Osteocyte (in vitro differentiated cells): ENCODE measurements around the gene NLRC5. TPM values are rescaled to one million over a fixed set of nuclear protein-coding genes. Genes with fewer than 3 reads are reported as not detected.

Source experiments
- DNase-seq: peaks from one replicate; pipeline ENCODE4 v3.0.0; 2021; ENCODE audit warnings: mixed read lengths; ENCODE audit not compliant: unreplicated experiment; ENCODE audit errors: extremely low spot score
- H3K27ac Mint-ChIP-seq: one replicate; pipeline ENCODE4 v1.8.0; 2021; ENCODE audit warnings: mild to moderate bottlenecking, mixed read lengths; ENCODE audit not compliant: unreplicated experiment
- H3K27me3 Mint-ChIP-seq: one replicate; pipeline ENCODE4 v1.8.0; 2021; ENCODE audit warnings: mixed read lengths; ENCODE audit not compliant: unreplicated experiment
- H3K36me3 Mint-ChIP-seq: one replicate; pipeline ENCODE4 v1.8.0; 2021; ENCODE audit warnings: mixed read lengths; ENCODE audit not compliant: unreplicated experiment
- H3K4me1 Mint-ChIP-seq: one replicate; pipeline ENCODE4 v1.8.0; 2021; ENCODE audit warnings: mixed read lengths; ENCODE audit not compliant: unreplicated experiment
- H3K4me3 Mint-ChIP-seq: one replicate; pipeline ENCODE4 v1.8.0; 2021; ENCODE audit warnings: mild to moderate bottlenecking, moderate library complexity, mixed read lengths; ENCODE audit not compliant: unreplicated experiment
- H3K9me3 Mint-ChIP-seq: one replicate; pipeline ENCODE4 v1.8.0; 2021; ENCODE audit warnings: mixed read lengths; ENCODE audit not compliant: unreplicated experiment
- CTCF ChIP-seq: fragments of 200-600 bp; sonication (generic); IDR thresholded peaks from 2 replicates; pipeline ENCODE4 v1.5.0; 2021; ENCODE audit warnings: antibody characterized with exemption, mild to moderate bottlenecking, moderate library complexity
- total RNA-seq: library from RNA; stranded (reverse); gene quantifications from 2 replicates; pipeline ENCODE4 v1.2.1, GENCODE V29; 2021

The NLRC5 gene
- total RNA-seq, 1 donor from 2014 or later: 24.7 TPM

- H3K36me3 Mint-ChIP-seq: no peaks in the 10 kb centered on the region
- no peaks in the 10 kb centered on the region for H3K27me3 Mint-ChIP-seq
- no peak for DNase-seq
- TF ChIP-seq CTCF: no peak
- no peak overlapping the region for H3K4me3 Mint-ChIP-seq
- H3K9me3 Mint-ChIP-seq: no peaks in the 10 kb centered on the region
- H3K27ac Mint-ChIP-seq: no peak overlapping the region
- H3K4me1 Mint-ChIP-seq: peaks cover 27% of the 10 kb centered on the region
Measured at GRCh38 chr16:56997264-56997663, 7.9 kb downstream of the NLRC5 start.

GRCh38 chr16:56997931-56998330 lies 8.6 kb downstream of the NLRC5 start:
- Mint-ChIP-seq H3K36me3 (no peaks in the 10 kb centered on the region), H3K27ac (no peak overlapping the region), H3K9me3 (no peaks in the 10 kb centered on the region), H3K4me1 (peaks cover 27% of the 10 kb centered on the region), H3K4me3 (no peak overlapping the region), H3K27me3 (no peaks in the 10 kb centered on the region)
- TF ChIP-seq CTCF: no peak
- no peak for DNase-seq

GRCh38 chr16:56998352-56998751 lies 9.0 kb downstream of the NLRC5 start:
- H3K36me3 Mint-ChIP-seq: no peaks in the 10 kb centered on the region

GRCh38 chr16:56998861-56999260 lies 9.5 kb downstream of the NLRC5 start:
- Mint-ChIP-seq H3K27me3 (no peaks in the 10 kb centered on the region), H3K36me3 (no peaks in the 10 kb centered on the region), H3K4me1 (peaks cover 21% of the 10 kb centered on the region), H3K27ac (peak overlapping the region; percentile 45), H3K9me3 (no peaks in the 10 kb centered on the region), H3K4me3 (no peak overlapping the region)
- no peak for DNase-seq
- TF ChIP-seq CTCF: no peak

More at GRCh38 chr16:56998352-56998751, 9.0 kb downstream of the NLRC5 start:
- H3K4me3 Mint-ChIP-seq: no peak overlapping the region
- H3K9me3 Mint-ChIP-seq: no peaks in the 10 kb centered on the region
- no peak for DNase-seq
- peaks cover 24% of the 10 kb centered on the region for H3K4me1 Mint-ChIP-seq
- no peak overlapping the region for H3K27ac Mint-ChIP-seq
- H3K27me3 Mint-ChIP-seq: no peaks in the 10 kb centered on the region
- TF ChIP-seq CTCF: no peak

GRCh38 chr16:56999409-57000270 lies 10.3 kb downstream of the NLRC5 start:
- Mint-ChIP-seq H3K9me3 (no peaks in the 10 kb centered on the region), H3K36me3 (no peaks in the 10 kb centered on the region), H3K27ac (peak overlapping the region; percentile 45), H3K4me3 (no peak overlapping the region), H3K27me3 (no peaks in the 10 kb centered on the region), H3K4me1 (peaks cover 19% of the 10 kb centered on the region)
- DNase-seq: no peak
- TF ChIP-seq CTCF: no peak
